Measurements from ENCODE around the gene MEIS1. TPM values are rescaled to one million over a fixed set of nuclear protein-coding genes. Genes with fewer than 3 reads are reported as not detected.
A peak's percentile ranks its signal among the peaks of the same experiment; 100 is the strongest.

MEIS1 gene
- total RNA-seq, 1 experiment from 2014 or later, result 9.1 TPM

- H3K36me3 ChIP-seq (ENCODE audit: low read depth), result no peaks in the 10 kb centered on the region
- H3K4me3 ChIP-seq, result no peak overlapping the region
- H4K20me1 ChIP-seq (ENCODE audit: insufficient read depth), result no peaks in the 10 kb centered on the region
- no peak overlapping the region for H2AFZ ChIP-seq
- intact Hi-C loops (cut with micrococcal nuclease; ENCODE audit: unreplicated experiment), result loop anchor here (10.0 kb wide), 1 partner anchor 901 kb away; no protein-coding TSS in a partner anchor
- H3K4me1 ChIP-seq (replicated peaks; ENCODE audit: insufficient read depth), result 0 out of 2 replicates have a peak, but pooled peaks cover 19% of the 10 kb centered on the region
- H3K9me3 ChIP-seq (ENCODE audit: insufficient read depth, low read depth), result no peaks in the 10 kb centered on the region
- DNase-seq, result no peak
- H3K9me2 ChIP-seq (ENCODE audit: insufficient read depth), result no peaks in the 10 kb centered on the region
- H3K27ac ChIP-seq, result no peak overlapping the region
- no peak for TF ChIP-seq EZH2 (IDR thresholded peaks at IDR 0.05; ENCODE audit: low read depth)
- ChIA-PET CTCF (interaction anchor here (1.0 to 2.7 kb wide), 2 partner anchors 140 to 144 kb away, joined by 4 to 21 read pairs; no protein-coding TSS in a partner anchor), POLR2A (ENCODE audit: unreplicated experiment) (no interaction called here)
- H3K27me3 ChIP-seq (ENCODE audit: insufficient read depth, low read depth), result peaks cover 18% of the 10 kb centered on the region; the same call in 1 of the 2 replicates
- BruUV-seq (replicated peaks), result no TSS peak
- no peak overlapping the region for H3K4me2 ChIP-seq
- H3K79me2 ChIP-seq (ENCODE audit: low read depth), result no peaks in the 10 kb centered on the region
- H3F3A ChIP-seq (ENCODE audit: insufficient read depth, low read depth), result no peaks in the 10 kb centered on the region
These were observed 138.5 kb downstream of the MEIS1 start for GRCh38 chr2:66573416-66573815.

GRCh38 chr2:66573821-66574233 lies 138.9 kb downstream of the MEIS1 start:
- H3K27ac ChIP-seq, result no peak overlapping the region
- no peaks in the 10 kb centered on the region for H4K20me1 ChIP-seq (ENCODE audit: insufficient read depth)
- H3K9me2 ChIP-seq (ENCODE audit: insufficient read depth), result no peaks in the 10 kb centered on the region
- ChIA-PET CTCF (interaction anchor here (2.7 kb wide), 1 partner anchor 140 kb away, joined by 21 read pairs; no protein-coding TSS in a partner anchor), POLR2A (ENCODE audit: unreplicated experiment) (no interaction called here)
- no peak overlapping the region for H3K4me3 ChIP-seq
- no peaks in the 10 kb centered on the region for H3K9me3 ChIP-seq (ENCODE audit: insufficient read depth, low read depth)
- no peak overlapping the region for H2AFZ ChIP-seq
- H3K4me2 ChIP-seq, result no peak overlapping the region
- no TSS peak for BruUV-seq (replicated peaks)
- H3F3A ChIP-seq (ENCODE audit: insufficient read depth, low read depth), result no peaks in the 10 kb centered on the region
- peaks cover 22% of the 10 kb centered on the region; the same call in 1 of the 2 replicates for H3K27me3 ChIP-seq (ENCODE audit: insufficient read depth, low read depth)
- no peak for DNase-seq
- H3K36me3 ChIP-seq (ENCODE audit: low read depth), result no peaks in the 10 kb centered on the region
- TF ChIP-seq EZH2 (IDR thresholded peaks at IDR 0.05; ENCODE audit: low read depth), result no peak
- no peak for TF ChIP-seq CTCF (conservative IDR thresholded peaks at IDR 0.05)
- H3K79me2 ChIP-seq (ENCODE audit: low read depth), result no peaks in the 10 kb centered on the region
- intact Hi-C loops (cut with micrococcal nuclease; ENCODE audit: unreplicated experiment), result loop anchor here (2.0 to 10.0 kb wide), 3 partner anchors 77 to 933 kb away; no protein-coding TSS in a partner anchor
- H3K4me1 ChIP-seq (replicated peaks; ENCODE audit: insufficient read depth), result 0 out of 2 replicates have a peak, but pooled peaks cover 19% of the 10 kb centered on the region

GRCh38 chr2:66574701-66575624 lies 140.0 kb downstream of the MEIS1 start:
- BruUV-seq (replicated peaks), result no TSS peak
- Histone ChIP-seq H3K4me1 (replicated peaks; ENCODE audit: insufficient read depth) (0 out of 2 replicates have a peak, but pooled peaks cover 19% of the 10 kb centered on the region), H3K79me2 (ENCODE audit: low read depth) (no peaks in the 10 kb centered on the region), H3K36me3 (ENCODE audit: low read depth) (no peaks in the 10 kb centered on the region), H3K9me3 (ENCODE audit: insufficient read depth, low read depth) (no peaks in the 10 kb centered on the region), H3K4me3 (peak overlapping the region; percentile 65; the same call in 1 of the 2 replicates), H3K27me3 (ENCODE audit: insufficient read depth, low read depth) (peaks cover 27% of the 10 kb centered on the region; the same call in 1 of the 2 replicates), H3F3A (ENCODE audit: insufficient read depth, low read depth) (no peaks in the 10 kb centered on the region), H2AFZ (peak overlapping the region; percentile 73), H4K20me1 (ENCODE audit: insufficient read depth) (no peaks in the 10 kb centered on the region), H3K27ac (no peak overlapping the region), H3K9me2 (ENCODE audit: insufficient read depth) (no peaks in the 10 kb centered on the region), H3K4me2 (peak overlapping the region; percentile 96)
- TF ChIP-seq CTCF (conservative IDR thresholded peaks at IDR 0.05) (peak; percentile 78), EZH2 (IDR thresholded peaks at IDR 0.05; ENCODE audit: low read depth) (no peak)
- intact Hi-C loops (cut with micrococcal nuclease; ENCODE audit: unreplicated experiment), result loop anchor here (1.0 to 10.0 kb wide), 6 partner anchors 78 to 1267 kb away; no protein-coding TSS in a partner anchor
- CTCF ChIA-PET, result interaction anchor here (0.6 to 2.7 kb wide), 6 partner anchors 18 to 1488 kb away, joined by 3 to 21 read pairs (median 3); no protein-coding TSS in a partner anchor
- POLR2A ChIA-PET (ENCODE audit: unreplicated experiment), result interaction anchor here (0.6 kb wide), 2 partner anchors 194 to 510 kb away, joined by 5 to 9 read pairs; no protein-coding TSS in a partner anchor
- DNase-seq, result peak; percentile 41 to 56
